H1 (cell line): Measurements from ENCODE around the gene NME3. TPM values are rescaled to one million over a fixed set of nuclear protein-coding genes. Genes with fewer than 3 reads are reported as not detected.

ENCODE experiments used
- CTCF ChIA-PET: fragments of 300-600 bp; sonication (Branson Sonifier 250); formaldehyde crosslinking; loops from one replicate; lab custom pipeline; 2021; ENCODE audit not compliant: partially characterized antibody; lab: Charles Lee
- POLR2A ChIA-PET: fragments of 300-600 bp; sonication (Branson Sonifier 250); formaldehyde crosslinking; loops from one replicate; lab custom pipeline; 2021; ENCODE audit warnings: inconsistent platforms; ENCODE audit not compliant: partially characterized antibody; lab: Charles Lee
- DNase-seq, 2 experiments: peaks; one replicate each; pipeline versions ENCODE4 v3.0.0 to v3.0.0-alpha.2; 2010 to 2022; ENCODE audit warnings: low spot score in 2 of 2, low read depth in 1 of 2, mixed read lengths in 1 of 2
- FAIRE-seq: peaks from 2 replicates; lab custom pipeline; 2011; peaks lifted over from hg19 to GRCh38; lab: Jason Lieb, UNC
- H2AFZ ChIP-seq: 2 replicates; pipeline ENCODE4 v1.8.1; 2012; ENCODE audit warnings: low read length, inconsistent platforms
- H2AK5ac ChIP-seq: 2 replicates; pipeline ENCODE4 v1.6.1; 2013; ENCODE audit warnings: low read depth, low read length
- H2BK120ac ChIP-seq: replicated peaks from 2 replicates; pipeline ENCODE3; 2013; ENCODE audit warnings: low read depth, low read length, inconsistent platforms
- H2BK12ac ChIP-seq: 2 replicates; pipeline ENCODE4 v1.6.1; 2013; ENCODE audit warnings: low read depth, low read length
- H2BK15ac ChIP-seq: 2 replicates; pipeline ENCODE4 v1.6.1; 2013; ENCODE audit warnings: low read length
- H2BK20ac ChIP-seq: 2 replicates; pipeline ENCODE4 v1.6.1; 2013; ENCODE audit warnings: low read length
- H2BK5ac ChIP-seq: 2 replicates; pipeline ENCODE4 v1.6.1; 2013; ENCODE audit warnings: low read depth, low read length
- H3K14ac ChIP-seq: 2 replicates; pipeline ENCODE4 v1.6.1; 2013; ENCODE audit warnings: inconsistent platforms; ENCODE audit not compliant: insufficient read length
- H3K18ac ChIP-seq: 2 replicates; pipeline ENCODE4 v1.6.1; 2013; ENCODE audit warnings: low read length; ENCODE audit errors: extremely low read depth
- H3K23ac ChIP-seq: 2 replicates; pipeline ENCODE4 v1.6.1; 2013; ENCODE audit warnings: inconsistent platforms; ENCODE audit not compliant: insufficient read length
- H3K23me2 ChIP-seq: 2 replicates; pipeline ENCODE4 v1.6.1; 2013; ENCODE audit warnings: low read depth, low read length
- H3K27ac ChIP-seq: 2 replicates; pipeline ENCODE4 v1.6.1; 2011; ENCODE audit warnings: low read depth, low read length, inconsistent platforms
- H3K27me3 ChIP-seq, 4 experiments: replicated peaks in 1 of 4; 1 replicate in 1 of 4; 2 replicates in 3 of 4; pipeline versions ENCODE4 v1.6.1 to v1.8.1; 2011 to 2013; ENCODE audit warnings: low read length in 3 of 4, mild to moderate bottlenecking in 3 of 4, inconsistent platforms in 2 of 4, mixed read lengths in 2 of 4, moderate library complexity in 1 of 4; ENCODE audit not compliant: control insufficient read depth in 3 of 4, insufficient read depth in 3 of 4; ENCODE audit errors: extremely low read depth in 1 of 4
- H3K36me3 ChIP-seq, 4 experiments: 2 replicates each; pipeline versions ENCODE4 v1.6.1 to v1.8.1; 2011 to 2013; ENCODE audit warnings: mild to moderate bottlenecking in 4 of 4, low read length in 3 of 4, moderate library complexity in 2 of 4, control low read depth in 1 of 4, inconsistent platforms in 1 of 4; ENCODE audit not compliant: insufficient read depth in 4 of 4, control insufficient read depth in 2 of 4
- H3K4ac ChIP-seq: replicated peaks from 2 replicates; pipeline ENCODE3; 2013; ENCODE audit warnings: low read length, low read depth, mixed read lengths, inconsistent platforms; ENCODE audit not compliant: insufficient read length
- H3K4me1 ChIP-seq, 4 experiments: replicated peaks in 1 of 4; 1 replicate in 1 of 4; 2 replicates in 3 of 4; pipeline versions ENCODE4 v1.6.1 to v1.8.1; 2011 to 2013; ENCODE audit warnings: low read length in 3 of 4, inconsistent platforms in 2 of 4, mixed read lengths in 1 of 4; ENCODE audit not compliant: insufficient read depth in 4 of 4, control insufficient read depth in 3 of 4
- H3K4me2 ChIP-seq, 2 experiments: 2 replicates each; pipeline versions ENCODE4 v1.6.1 to v1.8.1; 2011 to 2013; ENCODE audit warnings: low read depth in 2 of 2, low read length in 2 of 2, control low read depth in 1 of 2, inconsistent platforms in 1 of 2, mild to moderate bottlenecking in 1 of 2; ENCODE audit not compliant: insufficient read depth in 1 of 2
- H3K4me3 ChIP-seq, 4 experiments: fragments of 200-600, 300-600 bp in 1 of 4; sonication (generic), shearing (Covaris generic), sonication (Bioruptor Twin) in 1 of 4; 2 replicates each; pipeline versions ENCODE4 v1.5.1 to v1.8.1; 2011 to 2016; ENCODE audit warnings: low read length in 4 of 4, low read depth in 3 of 4, control low read depth in 2 of 4, inconsistent platforms in 2 of 4, mild to moderate bottlenecking in 2 of 4, mixed read lengths in 1 of 4, moderate library complexity in 1 of 4; ENCODE audit not compliant: insufficient read depth in 2 of 4; ENCODE audit errors: extremely low read depth in 1 of 4
- H3K56ac ChIP-seq: replicated peaks from 2 replicates; pipeline ENCODE3; 2013; ENCODE audit warnings: low read depth, mild to moderate bottlenecking, mixed read lengths, low read length, inconsistent platforms; ENCODE audit not compliant: insufficient read length
- H3K79me1 ChIP-seq: 2 replicates; pipeline ENCODE4 v1.6.1; 2013; ENCODE audit warnings: low read depth, low read length, control low read depth
- H3K79me2 ChIP-seq, 2 experiments: 2 replicates each; pipeline versions ENCODE4 v1.6.1 to v1.8.1; 2012 to 2013; ENCODE audit warnings: low read length in 2 of 2, mild to moderate bottlenecking in 2 of 2, inconsistent platforms in 1 of 2; ENCODE audit not compliant: insufficient read depth in 2 of 2, control insufficient read depth in 1 of 2
- H3K9ac ChIP-seq, 4 experiments: replicated peaks in 1 of 4; 1 replicate in 1 of 4; 2 replicates in 3 of 4; pipeline versions ENCODE4 v1.6.1 to v1.8.1; 2011 to 2013; ENCODE audit warnings: low read depth in 3 of 4, low read length in 3 of 4, control low read depth in 2 of 4, mild to moderate bottlenecking in 2 of 4, moderate library complexity in 2 of 4, inconsistent platforms in 1 of 4; ENCODE audit errors: extremely low read depth in 1 of 4
- H3K9me3 ChIP-seq, 2 experiments: 2 replicates each; pipeline versions ENCODE4 v1.6.1 to v1.8.1; 2012 to 2013; ENCODE audit warnings: mild to moderate bottlenecking in 2 of 2, moderate library complexity in 2 of 2, control low read depth in 1 of 2, inconsistent platforms in 1 of 2, low read depth in 1 of 2, low read length in 1 of 2, mixed read lengths in 1 of 2; ENCODE audit not compliant: insufficient read depth in 2 of 2
- H4K20me1 ChIP-seq, 2 experiments: replicated peaks in 1 of 2; 2 replicates each; pipeline versions ENCODE3 to v1.8.1; 2011 to 2013; ENCODE audit warnings: inconsistent platforms in 2 of 2, low read length in 2 of 2, mild to moderate bottlenecking in 1 of 2; ENCODE audit not compliant: insufficient read depth in 2 of 2, control insufficient read depth in 1 of 2
- H4K5ac ChIP-seq: 2 replicates; pipeline ENCODE4 v1.6.1; 2013; ENCODE audit warnings: low read length, low read depth, mixed read lengths, inconsistent platforms; ENCODE audit not compliant: insufficient read length
- H4K8ac ChIP-seq: 2 replicates; pipeline ENCODE4 v1.8.0; 2013; ENCODE audit warnings: mild to moderate bottlenecking, moderate library complexity, low read length, inconsistent platforms; ENCODE audit not compliant: insufficient read depth; ENCODE audit errors: extremely low read depth
- H4K91ac ChIP-seq: replicated peaks from 2 replicates; pipeline ENCODE3; 2013; ENCODE audit warnings: low read length, mixed read lengths, inconsistent platforms; ENCODE audit not compliant: insufficient read length
- HDAC6 ChIP-seq: IDR thresholded peaks from one replicate; pipeline ENCODE4 v1.7.1; 2012; ENCODE audit warnings: low read depth, mild to moderate bottlenecking, inconsistent platforms, low read length, moderate library complexity
- JUND ChIP-seq: IDR thresholded peaks from 2 replicates; pipeline ENCODE4 v1.6.1; 2011; ENCODE audit warnings: mild to moderate bottlenecking, improper control_type of control experiment, low read length
- KDM5A ChIP-seq: fragments of 200-600 bp; IDR thresholded peaks from 2 replicates; pipeline ENCODE4 v1.7.1; 2012; ENCODE audit warnings: mild to moderate bottlenecking, low read length, inconsistent platforms, mixed read lengths
- MAFK ChIP-seq: IDR thresholded peaks from 2 replicates; pipeline ENCODE4 v1.6.1; 2012; ENCODE audit warnings: low read depth, mild to moderate bottlenecking, improper control_type of control experiment, low read length
- PHF8 ChIP-seq: fragments of 200-600 bp; sonication (generic); conservative IDR thresholded peaks from 2 replicates; pipeline ENCODE4 v1.7.1; 2012; ENCODE audit warnings: low read depth, mild to moderate bottlenecking, inconsistent platforms, low read length, moderate library complexity
- POU5F1 ChIP-seq: IDR thresholded peaks from 2 replicates; pipeline ENCODE4 v1.6.1; 2011; ENCODE audit warnings: low read depth, mild to moderate bottlenecking, low read length, moderate library complexity
- RFX5 ChIP-seq: IDR thresholded peaks from 2 replicates; pipeline ENCODE4 v1.6.1; 2011; ENCODE audit warnings: low read depth, low read length, improper control_type of control experiment, borderline replicate concordance
- RNF2 ChIP-seq: fragments of 200-900, 300-1000 bp; sonication (generic); IDR thresholded peaks from 2 replicates; pipeline ENCODE4 v1.7.1; 2016; ENCODE audit warnings: borderline replicate concordance, low read depth, mild to moderate bottlenecking, antibody characterized with exemption, low read length; ENCODE audit not compliant: poor library complexity, severe bottlenecking; ENCODE audit errors: missing control alignments
- TAF1 ChIP-seq: IDR thresholded peaks from 2 replicates; pipeline ENCODE4 v1.6.1; 2011; ENCODE audit warnings: mild to moderate bottlenecking, low read depth, low read length
- TEAD4 ChIP-seq: IDR thresholded peaks from 2 replicates; pipeline ENCODE4 v1.6.1; 2012; ENCODE audit warnings: low read depth, low read length, inconsistent platforms, mixed read lengths
- USF2 ChIP-seq: IDR thresholded peaks from 2 replicates; pipeline ENCODE4 v1.6.1; 2011; ENCODE audit warnings: low read length, improper control_type of control experiment
- YY1 ChIP-seq: IDR thresholded peaks from 2 replicates; pipeline ENCODE4 v1.6.1; 2011; ENCODE audit warnings: low read depth, mild to moderate bottlenecking, low read length
- WGBS, 2 experiments: shearing (Covaris generic) in 1 of 2; methylation state at CpG; one replicate each; pipeline versions ENCODE4 v1.1.6 to v1.1.7; 2013 to 2015; ENCODE audit warnings: low lambda C conversion rate in 2 of 2, mixed read lengths in 2 of 2, inconsistent platforms in 1 of 2, low coverage in 1 of 2, missing lambda C conversion rate in 1 of 2; ENCODE audit not compliant: insufficient replicate concordance in 2 of 2, insufficient coverage in 1 of 2, insufficient read length in 1 of 2; ENCODE audit errors: extremely low coverage in 1 of 2, missing lambda C conversion rate in 1 of 2; 5-methylcytosine and 5-hydroxymethylcytosine counted together
- polyA plus RNA-seq, 7 experiments: library from polyadenylated mRNA; depleted of rRNA in 3 of 7; stranded (reverse) in 5 of 7; unstranded in 2 of 7; fragments of >200 nt in 5 of 7; fragments of 200-250 nt in 2 of 7; gene quantifications; 1 replicate in 5 of 7; 2 replicates in 1 of 7; 4 replicates in 1 of 7; pipeline versions ENCODE4 v1.2.1 to v1.2.3, GENCODE V29; 2011 to 2013; ENCODE audit warnings: missing spikeins in 2 of 7, mixed read lengths in 2 of 7
- total RNA-seq: library from RNA; stranded (reverse); fragmentation: NEBNext Ultra II Directional; extraction: Animal tissue kit (Norgen Biotek cat#: 25700); gene quantifications from 2 replicates; pipeline ENCODE4 v1.2.1, GENCODE V29; 2021
- TF ChIP-seq, protein P1 (sequence below): IDR thresholded peaks from 2 replicates; pipeline ENCODE4 v1.6.1; 2011; ENCODE audit warnings: low read depth, mild to moderate bottlenecking, low read length; ENCODE audit not compliant: insufficient read depth

NME3 gene
- total and polyA plus RNA-seq, 2 of the 8 experiments (the other 6 are each of a cell fraction or from before 2014, with no cell fraction given), result 72.5 to 163 TPM

- no peaks in the 10 kb centered on the region for H3K27me3 ChIP-seq
- FAIRE-seq (no peak), DNase-seq (no peak)
- H2AK5ac ChIP-seq, result no peak overlapping the region
- H4K20me1 ChIP-seq, result peaks cover 3 to 4% of the 10 kb centered on the region in 2 experiments
- no peaks in the 10 kb centered on the region for H3K9me3 ChIP-seq
- H3K27ac ChIP-seq, result no peak overlapping the region
- no peaks in the 10 kb centered on the region for H3K79me2 ChIP-seq
- H4K91ac ChIP-seq, result no peak overlapping the region
- H3K18ac ChIP-seq, result no peak overlapping the region
- no peaks in the 10 kb centered on the region for H3K79me1 ChIP-seq
- POLR2A ChIA-PET, result interaction anchor here (1.3 kb wide), 1 partner anchor 147 kb away, joined by 5 read pairs; the partner anchor contains the start of gene RPS2
- no peaks in the 10 kb centered on the region for H3K23me2 ChIP-seq
- 94% methylated on average over 9 of the region's 9 CpGs; no CpG with 5 or more reads in 1 of the 2 experiments for WGBS, 2 experiments
- H2BK15ac ChIP-seq, result no peak overlapping the region
- no peak overlapping the region for H3K4me3 ChIP-seq
- no peak overlapping the region for H3K56ac ChIP-seq
- CTCF ChIA-PET, result no interaction called here
- H3K4ac ChIP-seq, result no peak overlapping the region
- no peak overlapping the region for H3K4me2 ChIP-seq
- H2BK120ac ChIP-seq, result no peak overlapping the region
- H3K14ac ChIP-seq, result no peak overlapping the region
- no peak overlapping the region for H4K5ac ChIP-seq
- H3K4me1 ChIP-seq, result no peaks in the 10 kb centered on the region
- no peak overlapping the region for H3K9ac ChIP-seq
- peak overlapping the region; percentile 85; the same call in 1 of the 2 replicates for H4K8ac ChIP-seq
- no peak overlapping the region for H2BK20ac ChIP-seq
- H2AFZ ChIP-seq, result no peak overlapping the region
- H2BK5ac ChIP-seq, result no peak overlapping the region
- no peak overlapping the region for H2BK12ac ChIP-seq
- H3K23ac ChIP-seq, result no peak overlapping the region
- H3K36me3 ChIP-seq, result peaks cover 0 to 9% (median 4%) of the 10 kb centered on the region in 4 experiments; a peak in 5 of 8 replicates
- TF ChIP-seq RFX5 (no peak), JUND (no peak), USF2 (no peak), RNF2 (no peak), YY1 (no peak), PHF8 (no peak), TAF1 (no peak), TEAD4 (no peak), KDM5A (no peak), POU5F1 (no peak), MAFK (no peak), HDAC6 (no peak)
- TF ChIP-seq, protein P1, sequence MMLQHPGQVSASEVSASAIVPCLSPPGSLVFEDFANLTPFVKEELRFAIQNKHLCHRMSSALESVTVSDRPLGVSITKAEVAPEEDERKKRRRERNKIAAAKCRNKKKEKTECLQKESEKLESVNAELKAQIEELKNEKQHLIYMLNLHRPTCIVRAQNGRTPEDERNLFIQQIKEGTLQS, result no peak
Measured at GRCh38 chr16:1817276-1817589, 45.9 kb upstream of the NME3 start.
